Measurements from ENCODE around the gene ALG8.
"Not testable (repeated sequence)": the region's sequence is repeated elsewhere in the genome, so short reads cannot be mapped to it uniquely, and the experiment has no call there.

Gene ALG8

DNA sequence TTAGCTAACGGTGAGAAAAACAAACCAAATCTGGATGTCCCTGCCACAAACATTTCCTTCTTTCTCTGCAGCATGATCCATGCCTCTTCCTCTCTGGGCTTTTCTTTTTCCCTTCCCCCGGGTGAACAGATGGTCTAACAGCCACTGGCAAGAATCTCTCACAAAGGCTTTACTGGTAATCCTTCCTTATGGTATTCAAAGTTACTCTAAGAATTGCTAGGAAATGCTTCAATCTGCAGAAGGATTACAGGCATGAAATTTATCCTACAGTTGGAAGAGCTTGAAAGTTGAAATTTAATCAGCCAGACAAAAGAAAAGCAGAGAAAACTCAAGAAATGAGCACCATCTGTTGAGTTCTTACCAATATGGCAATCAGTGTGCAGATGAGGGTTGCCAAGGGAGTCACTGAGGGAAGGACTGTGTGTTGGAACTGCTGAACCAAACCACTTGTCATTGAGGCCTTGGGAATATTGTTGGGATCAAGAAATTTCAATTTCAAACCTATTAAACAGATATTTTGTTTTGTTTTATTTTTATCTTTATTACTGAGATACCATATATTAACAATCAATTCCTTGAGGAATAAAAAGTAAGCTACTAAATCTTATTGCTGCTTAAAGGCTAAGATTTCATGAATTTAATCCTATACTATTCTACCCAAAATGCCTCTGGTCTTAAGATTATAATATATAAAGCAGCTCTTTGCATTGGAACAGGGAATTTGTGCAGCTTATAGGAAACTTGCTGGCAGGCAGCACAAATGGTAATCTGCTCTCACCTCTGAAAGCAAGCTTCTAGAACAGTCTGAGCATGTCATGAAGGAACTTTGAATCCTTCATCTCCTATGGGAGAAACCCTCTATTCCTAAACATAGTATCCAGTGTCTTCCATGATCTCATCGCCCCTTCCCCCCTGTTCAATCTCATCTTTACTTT lies 30.1 kb downstream of the ALG8 start:
- in situ Hi-C loops (cut with MboI; ENCODE audit: low sequenced_read_pairs), result no loop called here

GRCh38 chr11:78100676-78101472 lies 38.6 kb downstream of the ALG8 start:
- in situ Hi-C loops (cut with MboI; ENCODE audit: low sequenced_read_pairs), result no loop called here

GRCh38 chr11:78100261-78100660 lies 39.2 kb downstream of the ALG8 start:
- in situ Hi-C loops (cut with MboI; ENCODE audit: low sequenced_read_pairs), result no loop called here

DNA sequence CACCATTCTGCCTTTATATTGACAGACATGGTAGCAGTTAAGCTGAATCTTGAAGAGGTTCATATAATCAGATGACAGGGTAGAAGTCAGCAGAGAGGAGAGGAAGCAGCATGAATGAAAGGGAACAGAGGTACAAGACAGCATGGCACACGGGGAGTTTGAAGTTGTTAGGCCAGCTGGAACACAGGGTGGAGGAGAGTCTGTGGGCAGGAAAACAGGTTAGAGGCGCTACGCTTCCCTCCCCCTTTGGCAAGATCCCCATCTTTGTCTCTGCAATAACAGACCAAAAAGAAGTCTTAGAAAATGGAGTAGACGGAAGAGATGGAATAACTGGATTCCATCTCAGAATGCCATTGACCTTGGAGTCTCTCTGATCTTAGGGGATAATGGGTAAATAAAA lies 39.8 kb downstream of the ALG8 start:
- in situ Hi-C loops (cut with MboI; ENCODE audit: low sequenced_read_pairs), result no loop called here

DNA sequence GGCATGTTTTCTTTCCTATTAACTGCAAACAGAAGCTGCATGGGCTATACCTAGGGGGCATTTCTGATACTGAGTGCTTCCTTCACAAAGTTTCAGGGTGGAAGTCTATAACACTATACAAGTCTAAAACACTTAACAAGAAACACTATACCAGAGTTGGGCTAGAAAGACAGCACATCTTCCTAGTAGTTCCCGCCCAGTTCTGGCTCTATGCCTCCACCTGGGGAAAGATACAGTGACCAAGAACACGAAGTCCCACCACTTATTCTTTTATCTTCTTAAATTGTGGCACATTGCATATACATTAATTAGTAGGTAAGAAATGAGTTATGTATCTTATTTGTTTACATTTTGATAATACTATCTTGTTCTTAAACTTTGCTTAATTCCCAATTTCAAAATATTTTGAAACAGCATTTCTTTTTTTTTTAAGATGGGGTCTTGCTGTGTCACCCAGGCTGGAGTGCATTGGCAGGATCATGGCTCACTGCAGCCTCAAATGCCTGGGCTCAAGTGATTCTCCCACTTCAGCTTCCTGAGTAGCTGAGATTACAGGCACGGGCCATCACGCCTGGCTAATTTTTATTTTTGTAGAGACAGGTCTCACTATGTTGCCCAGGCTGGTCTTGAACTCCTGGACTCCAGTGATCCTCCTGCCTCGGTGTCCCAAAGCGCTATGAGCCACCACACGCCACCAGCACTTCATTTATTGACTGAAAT lies 41.6 kb downstream of the ALG8 start:
- in situ Hi-C loops (cut with MboI; ENCODE audit: low sequenced_read_pairs), result no loop called here

GRCh38 chr11:78094250-78094649 lies 45.2 kb downstream of the ALG8 start:
- in situ Hi-C loops (cut with MboI; ENCODE audit: low sequenced_read_pairs), result no loop called here

- in situ Hi-C loops (cut with MboI; ENCODE audit: low sequenced_read_pairs), result not testable (repeated sequence)
Observed at GRCh38 chr11:78086521-78087074, 52.8 kb downstream of the ALG8 start.

DNA sequence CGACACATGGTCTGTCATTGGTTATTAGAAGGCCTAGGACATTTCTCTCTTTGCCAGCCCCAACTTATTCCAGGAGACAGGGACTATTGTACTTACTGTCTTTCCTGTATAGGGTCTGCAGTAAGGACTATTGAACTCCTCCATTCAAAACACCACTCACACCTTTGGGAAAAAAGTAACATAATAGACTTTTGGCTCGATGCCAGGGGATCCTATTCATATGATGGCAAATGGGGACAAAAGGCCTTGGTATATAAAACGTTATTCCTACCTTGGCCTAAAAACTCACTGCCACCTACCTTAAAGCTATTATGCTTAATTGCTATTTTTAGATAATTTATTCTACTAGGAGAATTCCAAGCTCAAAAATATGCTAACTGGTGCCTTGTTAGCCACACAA lies 53.5 kb downstream of the ALG8 start:
- in situ Hi-C loops (cut with MboI; ENCODE audit: low sequenced_read_pairs), result no loop called here

DNA sequence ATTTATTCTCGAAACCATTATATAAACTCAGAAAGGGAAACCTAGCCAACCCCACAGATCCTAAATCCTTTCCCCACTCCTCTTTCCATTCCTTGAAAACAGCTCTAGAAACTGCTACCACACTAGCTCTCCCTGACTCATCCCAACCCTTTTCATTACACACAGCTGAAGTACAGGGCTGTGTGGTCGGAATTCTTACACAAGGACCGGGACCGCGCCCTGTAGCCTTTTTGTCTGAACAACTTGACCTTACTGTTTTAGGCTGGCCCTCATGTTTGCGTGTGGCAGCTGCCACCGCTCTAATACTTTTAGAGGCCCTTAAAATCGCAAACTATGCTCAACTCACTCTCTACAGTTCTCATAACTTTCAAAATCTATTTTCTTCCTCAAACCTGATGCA lies 54.9 kb downstream of the ALG8 start:
- in situ Hi-C loops (cut with MboI; ENCODE audit: low sequenced_read_pairs), result not testable (repeated sequence)

- in situ Hi-C loops (cut with MboI; ENCODE audit: low sequenced_read_pairs), result no loop called here
Observed at GRCh38 chr11:78083021-78083420, 56.4 kb downstream of the ALG8 start.

GRCh38 chr11:78082146-78082545 lies 57.3 kb downstream of the ALG8 start:
- in situ Hi-C loops (cut with MboI; ENCODE audit: low sequenced_read_pairs), result no loop called here

DNA sequence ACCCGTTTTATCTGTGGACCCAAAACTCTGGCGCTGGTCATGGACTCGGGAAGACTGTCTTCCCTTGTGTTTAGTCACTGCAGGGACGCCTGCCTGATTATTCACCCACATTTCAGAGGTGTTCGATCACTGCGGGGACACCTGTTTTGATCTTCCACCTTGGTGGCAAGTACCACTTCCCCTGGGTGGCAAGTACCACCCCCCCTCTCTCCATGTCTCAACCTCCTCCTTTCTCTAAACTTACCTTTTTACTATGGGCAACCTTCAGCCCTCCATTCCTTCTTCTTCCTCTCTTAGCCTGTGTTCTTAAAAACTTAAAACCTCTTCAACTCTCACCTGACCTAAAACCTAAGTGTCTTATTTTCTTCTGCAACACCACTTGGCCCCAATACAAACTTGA lies 57.8 kb downstream of the ALG8 start:
- in situ Hi-C loops (cut with MboI; ENCODE audit: low sequenced_read_pairs), result no loop called here

- in situ Hi-C loops (cut with MboI; ENCODE audit: low sequenced_read_pairs), result no loop called here
Observed at GRCh38 chr11:78080818-78081495, 58.5 kb downstream of the ALG8 start.

DNA sequence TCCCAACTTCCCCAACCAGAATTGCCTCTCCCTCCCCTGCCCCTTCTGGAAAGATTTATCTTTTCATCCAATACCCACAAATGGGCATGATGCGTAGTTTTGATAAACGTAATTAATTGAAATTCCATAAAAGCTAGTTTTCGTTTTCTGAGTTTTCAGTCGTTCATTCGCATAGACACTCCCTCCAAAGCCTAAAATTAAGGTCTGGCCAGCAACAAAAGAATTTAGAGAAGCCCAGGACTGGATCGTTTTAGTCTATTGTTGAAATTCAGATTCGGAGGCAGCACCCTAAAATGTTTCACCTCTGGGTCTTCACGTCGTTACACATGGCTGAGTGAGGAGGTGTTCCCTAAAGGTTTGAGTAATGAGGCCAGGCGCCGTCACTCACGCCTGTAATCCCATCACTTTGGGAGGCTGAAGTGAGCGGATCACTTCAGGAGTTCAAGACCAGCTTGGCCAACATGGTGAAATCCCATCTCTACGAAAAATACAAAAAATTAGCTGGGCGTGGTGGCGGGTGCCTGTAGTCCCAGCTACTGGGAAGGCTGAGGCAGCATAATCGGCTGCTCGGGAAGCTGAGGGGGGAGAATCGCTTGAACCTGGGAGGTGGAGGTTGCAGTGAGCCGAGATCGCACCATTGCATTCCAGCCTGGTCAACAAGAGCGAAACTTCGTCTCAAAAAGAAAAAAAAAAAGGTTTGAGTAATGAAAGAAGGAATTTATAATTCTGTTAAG lies 59.2 kb downstream of the ALG8 start:
- in situ Hi-C loops (cut with MboI; ENCODE audit: low sequenced_read_pairs), result no loop called here

- in situ Hi-C loops (cut with MboI; ENCODE audit: low sequenced_read_pairs), result no loop called here
Observed at GRCh38 chr11:78079232-78080083, 60.0 kb downstream of the ALG8 start, which contains the start of gene NDUFC2. Gene NDUFC2 (minus strand): TSS chr11:78079862. CDS start chr11:78079744, 118 bp downstream.

DNA sequence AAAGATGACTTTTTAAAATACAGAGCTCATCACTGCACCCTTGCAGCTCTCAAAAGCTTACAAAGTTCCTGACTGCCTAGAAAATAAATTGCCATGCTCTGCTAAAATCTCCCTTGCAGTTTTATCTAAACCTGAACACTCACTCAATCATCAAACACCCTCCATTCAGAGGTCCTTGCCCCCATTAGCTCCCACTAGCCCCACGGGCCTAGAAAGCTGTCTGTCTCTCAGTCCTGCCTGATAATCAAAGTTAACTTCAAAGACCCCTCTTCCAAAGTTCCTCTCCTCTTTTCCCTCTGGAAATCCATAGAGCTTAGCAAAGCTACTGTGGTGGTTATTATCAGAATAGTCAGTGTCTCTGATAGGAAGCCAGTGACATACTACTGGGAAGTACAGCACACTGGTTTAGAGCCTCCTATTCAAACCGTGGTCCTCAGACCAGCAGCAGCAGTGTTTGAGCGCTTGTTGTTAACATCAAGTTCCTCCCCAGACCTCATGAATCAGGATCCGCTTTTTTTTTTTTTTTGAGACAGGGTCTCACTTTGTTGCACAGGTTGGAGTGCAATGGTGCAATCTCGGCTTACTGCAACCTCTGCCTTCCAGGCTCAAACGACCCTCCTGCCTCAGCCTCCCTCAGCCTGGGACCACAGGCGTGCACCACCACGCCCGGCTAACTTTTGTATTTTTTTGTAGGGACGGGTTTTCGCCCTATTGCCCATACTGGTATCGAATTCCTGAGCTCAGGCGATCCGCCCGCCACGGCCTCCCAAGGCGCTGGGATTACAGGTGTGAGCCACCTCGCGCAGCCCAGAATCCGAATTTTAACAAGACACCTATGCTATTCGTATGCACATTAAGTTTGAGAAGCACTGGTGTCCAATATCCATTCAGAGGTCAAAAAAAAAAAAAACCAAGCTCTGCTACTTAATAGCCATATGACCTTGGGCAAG lies 60.9 kb downstream of the ALG8 start:
- in situ Hi-C loops (cut with MboI; ENCODE audit: low sequenced_read_pairs), result no loop called here

DNA sequence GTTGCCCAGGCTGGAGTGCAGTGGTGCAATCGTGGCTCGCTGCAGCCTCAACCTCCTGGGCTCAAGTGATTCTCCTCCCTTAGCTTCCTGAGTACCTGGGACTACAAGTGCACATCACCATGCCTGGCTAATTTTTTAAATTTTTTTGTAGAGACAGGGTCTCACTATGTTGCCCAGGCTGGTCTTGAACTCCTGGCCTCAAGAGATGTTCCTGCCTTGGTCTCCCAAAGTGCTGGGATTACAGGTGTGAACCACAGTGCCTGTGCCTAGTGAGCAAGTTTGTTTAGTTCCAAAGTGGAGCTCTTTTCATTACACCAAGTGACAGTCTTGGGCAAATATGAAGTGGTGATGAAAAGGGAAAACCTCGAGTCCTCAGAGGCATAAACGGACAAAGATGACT lies 61.8 kb downstream of the ALG8 start:
- in situ Hi-C loops (cut with MboI; ENCODE audit: low sequenced_read_pairs), result not testable (repeated sequence)
